ENCODE measurements around the gene PLCZ1.

Gene PLCZ1

GRCh38 chr12:18752947-18753346 lies 15.1 kb upstream of the PLCZ1 start:
- Histone ChIP-seq H3K4me3 (ENCODE audit: low read depth, low read length) (no peak overlapping the region), H3K27ac (peak overlapping the region; percentile 84), H3K27me3 (replicated peaks) (no peaks in the 10 kb centered on the region), H3K36me3 (replicated peaks) (no peaks in the 10 kb centered on the region)
- no peak for TF ChIP-seq CTCF (IDR thresholded peaks at IDR 0.05; ENCODE audit: low read depth, low read length, missing control alignments)
- no peak for DNase-seq
- in situ Hi-C loops (cut with HindIII; ENCODE audit: low pct_ligation_motif_present, low sequenced_read_pairs) = no loop called here

GRCh38 chr12:18752280-18752920 lies 14.6 kb upstream of the PLCZ1 start:
- in situ Hi-C loops (cut with HindIII; ENCODE audit: low pct_ligation_motif_present, low sequenced_read_pairs) = no loop called here

DNA sequence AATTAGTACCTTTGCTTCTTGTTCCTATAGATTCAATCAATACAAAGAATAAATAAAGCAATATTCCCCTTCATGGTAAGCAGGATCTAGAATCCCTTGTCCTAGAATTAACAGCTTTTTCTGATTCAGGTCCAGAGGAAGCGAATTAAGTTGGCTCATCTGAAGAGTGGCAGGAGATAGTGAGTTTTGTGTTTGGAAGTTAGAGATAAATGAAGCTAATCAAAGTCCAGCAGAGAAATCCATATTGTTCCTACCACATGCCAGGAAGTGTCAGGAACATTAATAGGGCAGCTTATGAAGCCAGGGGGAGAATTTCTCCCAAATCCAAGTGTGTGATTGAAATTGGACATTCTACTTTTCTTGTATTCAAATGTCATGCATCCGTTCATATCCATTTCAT lies 14.1 kb upstream of the PLCZ1 start:
- H3K36me3 ChIP-seq (replicated peaks) = no peaks in the 10 kb centered on the region
- H3K27me3 ChIP-seq (replicated peaks) = no peaks in the 10 kb centered on the region
- no peak overlapping the region for H3K4me3 ChIP-seq (ENCODE audit: low read depth, low read length)
- in situ Hi-C loops (cut with HindIII; ENCODE audit: low pct_ligation_motif_present, low sequenced_read_pairs) = no loop called here
- no peak for DNase-seq
- no peak for TF ChIP-seq CTCF (IDR thresholded peaks at IDR 0.05; ENCODE audit: low read depth, low read length, missing control alignments)
- peak overlapping the region; percentile 84 for H3K27ac ChIP-seq

More at GRCh38 chr12:18752280-18752920, 14.6 kb upstream of the PLCZ1 start:
- no peak overlapping the region for H3K4me3 ChIP-seq (ENCODE audit: low read depth, low read length)
- H3K36me3 ChIP-seq (replicated peaks) = no peaks in the 10 kb centered on the region
- H3K27me3 ChIP-seq (replicated peaks) = no peaks in the 10 kb centered on the region
- DNase-seq = peak; percentile 97
- TF ChIP-seq CTCF (IDR thresholded peaks at IDR 0.05; ENCODE audit: low read depth, low read length, missing control alignments) = no peak
- H3K27ac ChIP-seq = peak overlapping the region; percentile 84

- Histone ChIP-seq H3K27ac (no peak overlapping the region), H3K4me3 (ENCODE audit: low read depth, low read length) (no peak overlapping the region), H3K36me3 (replicated peaks) (no peaks in the 10 kb centered on the region), H3K27me3 (replicated peaks) (no peaks in the 10 kb centered on the region)
- in situ Hi-C loops (cut with HindIII; ENCODE audit: low pct_ligation_motif_present, low sequenced_read_pairs) = no loop called here
- DNase-seq = no peak
- no peak for TF ChIP-seq CTCF (IDR thresholded peaks at IDR 0.05; ENCODE audit: low read depth, low read length, missing control alignments)
These were observed 12.3 kb upstream of the PLCZ1 start for GRCh38 chr12:18750085-18750484.

DNA sequence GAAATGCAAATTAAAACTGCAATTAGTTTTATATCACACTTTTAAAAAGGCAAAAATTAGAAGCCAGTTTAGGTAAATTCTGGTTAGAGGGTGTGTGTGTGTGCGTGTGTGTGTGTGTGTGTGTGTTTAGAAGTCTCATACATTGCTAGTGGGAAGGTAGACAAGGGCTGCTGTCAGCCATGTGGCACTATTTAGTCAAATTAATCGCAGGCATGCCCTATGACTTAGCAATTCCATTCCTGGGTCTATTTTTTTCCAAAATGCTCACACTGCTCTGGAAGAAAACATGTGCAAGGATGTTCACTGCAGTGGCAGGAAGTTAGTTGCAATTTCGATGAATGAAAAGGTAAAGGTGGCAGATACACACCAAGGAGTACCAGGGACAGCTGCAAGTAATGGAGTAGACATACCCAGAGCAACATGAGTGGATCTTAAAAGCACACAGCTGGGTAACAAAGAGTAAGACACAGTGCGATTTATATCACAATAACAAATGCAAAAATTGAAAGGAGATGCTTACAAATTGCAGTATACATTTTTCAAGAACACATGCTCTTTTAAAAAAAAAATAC lies 11.7 kb upstream of the PLCZ1 start:
- in situ Hi-C loops (cut with HindIII; ENCODE audit: low pct_ligation_motif_present, low sequenced_read_pairs) = no loop called here
- no peak overlapping the region for H3K4me3 ChIP-seq (ENCODE audit: low read depth, low read length)
- H3K36me3 ChIP-seq (replicated peaks) = no peaks in the 10 kb centered on the region
- H3K27me3 ChIP-seq (replicated peaks) = no peaks in the 10 kb centered on the region
- no peak overlapping the region for H3K27ac ChIP-seq
- TF ChIP-seq CTCF (IDR thresholded peaks at IDR 0.05; ENCODE audit: low read depth, low read length, missing control alignments) = no peak
- no peak for DNase-seq

- no peak for TF ChIP-seq CTCF (IDR thresholded peaks at IDR 0.05; ENCODE audit: low read depth, low read length, missing control alignments)
- in situ Hi-C loops (cut with HindIII; ENCODE audit: low pct_ligation_motif_present, low sequenced_read_pairs) = no loop called here
- peak; percentile 95 for DNase-seq
These were observed 10.1 kb upstream of the PLCZ1 start for GRCh38 chr12:18747895-18748294.

More at GRCh38 chr12:18747895-18748294, 10.1 kb upstream of the PLCZ1 start:
- Histone ChIP-seq H3K27ac (peak overlapping the region; percentile 88), H3K4me3 (ENCODE audit: low read depth, low read length) (no peak overlapping the region), H3K36me3 (replicated peaks) (no peaks in the 10 kb centered on the region), H3K27me3 (replicated peaks) (no peaks in the 10 kb centered on the region)

Data from brain microvascular endothelial cell (primary cell).